DND-41 (cell line): ENCODE results near the gene ST3GAL4.

ENCODE experiments used
- ATAC-seq: fragments of 200-7000 bp; cut with Tn5 transposase; 3 replicates; pipeline ENCODE4 v1.9.1; 2021; ENCODE audit warnings: low read depth; ENCODE audit not compliant: insufficient read depth
- DNase-seq: peaks from one replicate; pipeline ENCODE4 v3.0.0-alpha.2; 2020
- H2AFZ ChIP-seq: 2 replicates; pipeline ENCODE4 v1.6.0; 2012; ENCODE audit warnings: low read depth, low read length
- H3K27ac ChIP-seq: 2 replicates; pipeline ENCODE4 v1.5.1; 2012; ENCODE audit warnings: low read length, inconsistent platforms
- H3K27me3 ChIP-seq: fragments of 200-600 bp; sonication (generic); 2 replicates; pipeline ENCODE4 v1.6.0; 2012; ENCODE audit warnings: low read length, mild to moderate bottlenecking, inconsistent platforms; ENCODE audit not compliant: insufficient read depth, poor library complexity
- H3K36me3 ChIP-seq: 2 replicates; pipeline ENCODE4 v1.5.1; 2012; ENCODE audit warnings: low read length, inconsistent platforms; ENCODE audit not compliant: insufficient read depth
- H3K4me1 ChIP-seq: 2 replicates; pipeline ENCODE4 v1.5.1; 2012; ENCODE audit warnings: mild to moderate bottlenecking, low read length; ENCODE audit not compliant: insufficient read depth
- H3K4me2 ChIP-seq: 2 replicates; pipeline ENCODE4 v1.6.0; 2012; ENCODE audit warnings: mild to moderate bottlenecking, moderate library complexity, low read length, inconsistent platforms; ENCODE audit not compliant: insufficient read depth
- H3K4me3 ChIP-seq, 2 experiments: fragments of 200-600 bp in 1 of 2; shearing (Covaris generic) in 1 of 2; 2 replicates each; pipeline ENCODE4 v1.5.1; 2012 to 2016; ENCODE audit warnings: inconsistent platforms in 2 of 2, low read length in 2 of 2, mild to moderate bottlenecking in 2 of 2, low read depth in 1 of 2, moderate library complexity in 1 of 2
- H3K79me2 ChIP-seq: 2 replicates; pipeline ENCODE4 v1.6.0; 2012; ENCODE audit warnings: low read length, inconsistent platforms; ENCODE audit not compliant: insufficient read depth
- H3K9ac ChIP-seq: 2 replicates; pipeline ENCODE4 v1.6.0; 2012; ENCODE audit warnings: low read depth, mild to moderate bottlenecking, inconsistent platforms, low read length, moderate library complexity
- H3K9me3 ChIP-seq: 2 replicates; pipeline ENCODE4 v1.5.1; 2012; ENCODE audit warnings: low read length, moderate library complexity, mild to moderate bottlenecking, inconsistent platforms; ENCODE audit not compliant: insufficient read depth, severe bottlenecking
- H4K20me1 ChIP-seq: 2 replicates; pipeline ENCODE4 v1.6.0; 2012; ENCODE audit warnings: low read length; ENCODE audit not compliant: insufficient read depth
- CTCF ChIP-seq: IDR thresholded peaks from 2 replicates; pipeline ENCODE4 v1.5.1; 2012; ENCODE audit warnings: borderline replicate concordance, low read length, moderate library complexity, mild to moderate bottlenecking; ENCODE audit not compliant: poor library complexity, severe bottlenecking; ENCODE audit errors: extremely low read depth
- EZH2 ChIP-seq: IDR thresholded peaks from 3 replicates; pipeline ENCODE4 v1.6.1; 2012; ENCODE audit warnings: borderline replicate concordance, low read depth, mild to moderate bottlenecking, moderate library complexity, low read length, inconsistent platforms; ENCODE audit not compliant: severe bottlenecking

Gene ST3GAL4

GRCh38 chr11:126403022-126403581 lies 47.6 kb downstream of the ST3GAL4 start:
- Histone ChIP-seq H3K4me3 (no peak overlapping the region), H4K20me1 (peaks cover 5% of the 10 kb centered on the region; the same call in 1 of the 2 replicates), H3K9me3 (no peaks in the 10 kb centered on the region), H3K36me3 (peaks cover 8% of the 10 kb centered on the region), H3K27ac (no peak overlapping the region), H3K9ac (no peak overlapping the region), H2AFZ (no peak overlapping the region), H3K79me2 (no peaks in the 10 kb centered on the region), H3K27me3 (no peaks in the 10 kb centered on the region), H3K4me2 (no peak overlapping the region), H3K4me1 (no peaks in the 10 kb centered on the region)
- TF ChIP-seq CTCF = no peak
- TF ChIP-seq EZH2 = no peak
- DNase-seq (no peak), ATAC-seq (no peak)

DNA sequence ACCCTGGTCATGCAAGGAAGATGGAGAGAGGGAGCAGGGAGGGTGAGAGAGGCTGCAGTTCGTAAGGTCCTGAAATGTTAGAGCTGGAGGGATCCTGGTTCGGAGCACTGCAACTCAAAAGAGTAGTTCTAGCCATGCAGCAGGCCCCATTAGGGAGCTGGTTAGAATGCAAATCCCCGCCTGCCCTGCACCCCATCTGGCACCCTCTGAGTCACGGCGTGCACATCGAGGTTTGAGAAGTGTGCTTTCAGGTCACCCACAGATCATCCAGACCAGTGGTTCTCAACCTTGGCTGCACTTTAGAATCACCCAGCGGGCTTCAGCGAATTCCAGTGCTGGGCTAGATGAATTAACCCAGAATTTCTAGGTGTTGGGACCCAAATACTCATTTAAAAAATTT lies 48.2 kb downstream of the ST3GAL4 start:
- H3K9ac ChIP-seq = no peak overlapping the region
- H3K9me3 ChIP-seq = no peaks in the 10 kb centered on the region
- no peaks in the 10 kb centered on the region for H3K27me3 ChIP-seq
- TF ChIP-seq CTCF (no peak), EZH2 (no peak)
- no peak overlapping the region for H2AFZ ChIP-seq
- H3K27ac ChIP-seq = no peak overlapping the region
- peaks cover 14% of the 10 kb centered on the region for H3K36me3 ChIP-seq
- H3K4me1 ChIP-seq = no peaks in the 10 kb centered on the region
- no peak for ATAC-seq
- no peak overlapping the region for H3K4me3 ChIP-seq
- no peak overlapping the region for H3K4me2 ChIP-seq
- H4K20me1 ChIP-seq = peaks cover 5% of the 10 kb centered on the region; the same call in 1 of the 2 replicates
- DNase-seq = no peak
- H3K79me2 ChIP-seq = no peaks in the 10 kb centered on the region

DNA sequence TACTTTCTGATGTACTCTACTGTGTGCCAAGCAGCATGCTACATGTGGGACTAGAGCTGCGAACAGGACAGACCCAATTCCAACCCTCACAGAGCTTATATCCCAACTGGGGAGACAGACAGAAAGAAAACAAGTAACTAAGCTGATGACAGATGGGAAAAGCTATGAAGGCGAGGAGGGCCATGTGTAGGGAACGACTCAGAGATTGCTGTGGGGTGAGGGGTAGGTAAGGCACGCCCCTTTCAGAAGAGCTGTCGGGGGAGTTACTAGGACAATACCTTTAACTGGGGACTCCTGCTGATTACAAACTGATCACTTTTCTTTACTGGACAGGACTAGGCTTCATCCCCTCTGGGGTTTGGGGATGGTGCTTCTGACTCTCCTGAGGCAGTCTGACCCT lies 48.9 kb downstream of the ST3GAL4 start:
- H2AFZ ChIP-seq = no peak overlapping the region
- ATAC-seq (no peak), DNase-seq (no peak)
- TF ChIP-seq EZH2 (no peak), CTCF (no peak)
- H3K79me2 ChIP-seq = no peaks in the 10 kb centered on the region
- H3K27me3 ChIP-seq = no peaks in the 10 kb centered on the region
- peaks cover 21% of the 10 kb centered on the region for H3K36me3 ChIP-seq
- no peaks in the 10 kb centered on the region for H3K9me3 ChIP-seq
- H3K27ac ChIP-seq = no peak overlapping the region
- no peaks in the 10 kb centered on the region for H3K4me1 ChIP-seq
- peaks cover 5% of the 10 kb centered on the region; the same call in 1 of the 2 replicates for H4K20me1 ChIP-seq
- H3K9ac ChIP-seq = no peak overlapping the region
- no peak overlapping the region for H3K4me2 ChIP-seq
- H3K4me3 ChIP-seq = no peak overlapping the region
